ENCODE data around the gene KRTAP5-10. TPM values are rescaled to one million over a fixed set of nuclear protein-coding genes. Genes with fewer than 3 reads are reported as not detected.

The KRTAP5-10 gene
- total and polyA plus RNA-seq, 2 of the 8 experiments (the other 6 are each of a cell fraction or from before 2014, with no cell fraction given), result 0.12 TPM; not detected in 1

GRCh38 chr11:71556018-71556417, 9.3 kb upstream of the KRTAP5-10 start:
- Histone ChIP-seq H2AFZ (ENCODE audit: low read length) (no peak overlapping the region), H2BK5ac (ENCODE audit: low read depth, low read length) (no peak overlapping the region), H3K23me2 (ENCODE audit: low read depth, low read length) (peaks cover 2% of the 10 kb centered on the region; the same call in 1 of the 2 replicates), H3K4me2 (ENCODE audit: insufficient read depth in 1 of 2, low read depth in 2 of 2, low read length in 2 of 2) (no peak overlapping the region), H3K9ac (replicated peaks in 1 of 4; ENCODE audit: extremely low read depth in 1 of 4, low read depth in 3 of 4, low read length in 3 of 4) (no peak overlapping the region), H3K36me3 (ENCODE audit: control insufficient read depth in 2 of 4, insufficient read depth in 4 of 4, low read length in 3 of 4) (no peaks in the 10 kb centered on the region), H3K56ac (replicated peaks; ENCODE audit: insufficient read length, low read depth, low read length) (no peak overlapping the region), H2BK20ac (ENCODE audit: low read length) (no peak overlapping the region), H3K27me3 (replicated peaks in 1 of 4; ENCODE audit: control insufficient read depth in 3 of 4, extremely low read depth in 1 of 4, insufficient read depth in 3 of 4, low read length in 3 of 4) (no peaks in the 10 kb centered on the region), H3K79me1 (ENCODE audit: low read depth, low read length) (no peaks in the 10 kb centered on the region), H4K91ac (replicated peaks; ENCODE audit: insufficient read length, low read length) (no peak overlapping the region), H2BK15ac (ENCODE audit: low read length) (no peak overlapping the region), H3K79me2 (ENCODE audit: control insufficient read depth in 1 of 2, insufficient read depth in 2 of 2, low read length in 2 of 2) (no peaks in the 10 kb centered on the region), H3K4ac (replicated peaks; ENCODE audit: insufficient read length, low read depth, low read length) (no peak overlapping the region), H4K20me1 (replicated peaks in 1 of 2; ENCODE audit: control insufficient read depth in 1 of 2, insufficient read depth in 2 of 2, low read length in 2 of 2) (no peaks in the 10 kb centered on the region), H3K4me1 (replicated peaks in 1 of 4; ENCODE audit: control insufficient read depth in 3 of 4, insufficient read depth in 4 of 4, low read length in 3 of 4) (0 out of 7 replicates have a peak, but pooled peaks cover 0 to 2% (median 0%) of the 10 kb centered on the region in 4 experiments), H3K18ac (ENCODE audit: extremely low read depth, low read length) (no peak overlapping the region), H2AK5ac (ENCODE audit: low read depth, low read length) (no peak overlapping the region), H3K14ac (ENCODE audit: insufficient read length) (no peak overlapping the region), H4K8ac (ENCODE audit: extremely low read depth, insufficient read depth, low read length) (no peak overlapping the region), H3K23ac (ENCODE audit: insufficient read length) (no peak overlapping the region), H2BK120ac (replicated peaks; ENCODE audit: low read depth, low read length) (no peak overlapping the region), H3K27ac (ENCODE audit: low read depth, low read length) (no peak overlapping the region), H3K4me3 (ENCODE audit: extremely low read depth in 1 of 4, insufficient read depth in 2 of 4, low read depth in 3 of 4, low read length in 4 of 4) (no peak overlapping the region), H2BK12ac (ENCODE audit: low read depth, low read length) (no peak overlapping the region), H3K9me3 (ENCODE audit: insufficient read depth in 2 of 2, low read depth in 1 of 2, low read length in 1 of 2) (peaks cover 6 to 8% of the 10 kb centered on the region in 2 experiments; a peak in 2 of 4 replicates), H4K5ac (ENCODE audit: insufficient read length, low read depth, low read length) (no peak overlapping the region)
- CTCF ChIA-PET (ENCODE audit: partially characterized antibody), result interaction anchor here (1.1 kb wide), 1 partner anchor 14 kb away, joined by 5 read pairs; no protein-coding TSS in a partner anchor
- FAIRE-seq, result no peak
- 88 to 100% methylated on average over 1 to 4 of the region's 4 CpGs for WGBS, 2 experiments (ENCODE audit: extremely low coverage in 1 of 2, insufficient coverage in 1 of 2, insufficient read length in 1 of 2, insufficient replicate concordance in 2 of 2, low coverage in 1 of 2, low lambda C conversion rate in 2 of 2, missing lambda C conversion rate in 1 of 2)
- POLR2A ChIA-PET (ENCODE audit: partially characterized antibody), result no interaction called here
- no peak for DNase-seq (ENCODE audit: low read depth in 1 of 2, low spot score in 2 of 2)
- TF ChIP-seq CBX5 (IDR thresholded peaks at IDR 0.05; ENCODE audit: low read depth, low read length) (no peak), SP1 (IDR thresholded peaks at IDR 0.05; ENCODE audit: low read depth, low read length) (no peak), JUN (IDR thresholded peaks at IDR 0.05; ENCODE audit: low read depth, low read length) (no peak), POLR2AphosphoS5 (IDR thresholded peaks at IDR 0.05; ENCODE audit: low read depth, low read length) (no peak), EZH2 (IDR thresholded peaks at IDR 0.05; ENCODE audit: low read depth, low read length, severe bottlenecking) (no peak), SP2 (IDR thresholded peaks at IDR 0.05; ENCODE audit: low read length) (no peak), GABPA (IDR thresholded peaks at IDR 0.05; ENCODE audit: borderline replicate concordance, insufficient read depth, low read length) (no peak), TAF1 (IDR thresholded peaks at IDR 0.05; ENCODE audit: low read depth, low read length) (no peak), CHD1 (IDR thresholded peaks at IDR 0.05; ENCODE audit: low read depth, low read length) (no peak), GTF2F1 (IDR thresholded peaks at IDR 0.05; ENCODE audit: borderline replicate concordance, low read depth, low read length) (no peak), SIX5 (IDR thresholded peaks at IDR 0.05; ENCODE audit: low read depth, low read length) (no peak), CHD2 (IDR thresholded peaks at IDR 0.05; ENCODE audit: low read length) (no peak), USF2 (IDR thresholded peaks at IDR 0.05; ENCODE audit: low read length) (no peak), YY1 (IDR thresholded peaks at IDR 0.05; ENCODE audit: low read depth, low read length) (no peak), TBP (IDR thresholded peaks at IDR 0.05; ENCODE audit: low read depth, low read length) (no peak)
